ENCODE measurements around the gene MAPKAP1. TPM values are rescaled to one million over a fixed set of nuclear protein-coding genes. Genes with fewer than 3 reads are reported as not detected.

The MAPKAP1 gene
- total RNA-seq, 2 experiments from 2014 or later: 58.7 to 63.6 TPM

GRCh38 chr9:125549891-125550885 lies 156.8 kb downstream of the MAPKAP1 start:
- no peaks in the 10 kb centered on the region for H3K4me1 Mint-ChIP-seq
- no peak overlapping the region for H3K4me3 Mint-ChIP-seq
- H3K36me3 Mint-ChIP-seq (ENCODE audit: low read depth): no peaks in the 10 kb centered on the region
- H3K9me3 Mint-ChIP-seq: no peaks in the 10 kb centered on the region
- no peaks in the 10 kb centered on the region for H3K27me3 Mint-ChIP-seq
- H3K27ac Mint-ChIP-seq: no peak overlapping the region
- POLR2A ChIA-PET: no interaction called here
- CTCF ChIA-PET: interaction anchor here (1.0 to 1.4 kb wide), 3 partner anchors 9 to 44 kb away, joined by 3 to 7 read pairs (median 3); no protein-coding TSS in a partner anchor
- DNase-seq: no peak

GRCh38 chr9:125549465-125549871 lies 157.5 kb downstream of the MAPKAP1 start:
- no peak overlapping the region for H3K4me3 Mint-ChIP-seq
- ChIA-PET POLR2A (no interaction called here), CTCF (interaction anchor here (1.0 to 1.4 kb wide), 2 partner anchors 8 to 45 kb away, joined by 3 to 7 read pairs; no protein-coding TSS in a partner anchor)
- H3K27ac Mint-ChIP-seq: no peak overlapping the region
- no peaks in the 10 kb centered on the region for H3K36me3 Mint-ChIP-seq (ENCODE audit: low read depth)
- no peaks in the 10 kb centered on the region for H3K4me1 Mint-ChIP-seq
- H3K27me3 Mint-ChIP-seq: no peaks in the 10 kb centered on the region
- DNase-seq: no peak
- H3K9me3 Mint-ChIP-seq: no peaks in the 10 kb centered on the region

- H3K9me3 Mint-ChIP-seq: no peaks in the 10 kb centered on the region
- no peak for DNase-seq
- no peak overlapping the region for H3K4me3 Mint-ChIP-seq
- H3K36me3 Mint-ChIP-seq (ENCODE audit: low read depth): no peaks in the 10 kb centered on the region
- H3K27ac Mint-ChIP-seq: no peak overlapping the region
- H3K4me1 Mint-ChIP-seq: no peaks in the 10 kb centered on the region
- ChIA-PET POLR2A (no interaction called here), CTCF (interaction anchor here (1.0 kb wide), 1 partner anchor 46 kb away, joined by 3 read pairs; no protein-coding TSS in a partner anchor)
- no peaks in the 10 kb centered on the region for H3K27me3 Mint-ChIP-seq
Measured at GRCh38 chr9:125549039-125549438, 158.0 kb downstream of the MAPKAP1 start.

- DNase-seq: no peak
- CTCF ChIA-PET: no interaction called here
Measured at GRCh38 chr9:125548141-125548540, 158.9 kb downstream of the MAPKAP1 start.

GRCh38 chr9:125547368-125547767 lies 159.6 kb downstream of the MAPKAP1 start:
- no peak overlapping the region for H3K27ac Mint-ChIP-seq
- ChIA-PET POLR2A (interaction anchor here (0.7 kb wide), 1 partner anchor 853 kb away, joined by 3 read pairs; no protein-coding TSS in a partner anchor), CTCF (no interaction called here)
- no peak overlapping the region for H3K4me3 Mint-ChIP-seq
- DNase-seq: no peak
- no peaks in the 10 kb centered on the region for H3K36me3 Mint-ChIP-seq (ENCODE audit: low read depth)
- H3K27me3 Mint-ChIP-seq: no peaks in the 10 kb centered on the region
- no peaks in the 10 kb centered on the region for H3K4me1 Mint-ChIP-seq
- no peaks in the 10 kb centered on the region for H3K9me3 Mint-ChIP-seq

More at GRCh38 chr9:125548141-125548540, 158.9 kb downstream of the MAPKAP1 start:
- Mint-ChIP-seq H3K27ac (no peak overlapping the region), H3K9me3 (no peaks in the 10 kb centered on the region), H3K4me3 (no peak overlapping the region), H3K4me1 (no peaks in the 10 kb centered on the region), H3K27me3 (no peaks in the 10 kb centered on the region), H3K36me3 (ENCODE audit: low read depth) (no peaks in the 10 kb centered on the region)
- POLR2A ChIA-PET: no interaction called here

- Mint-ChIP-seq H3K4me1 (no peaks in the 10 kb centered on the region), H3K4me3 (no peak overlapping the region), H3K36me3 (ENCODE audit: low read depth) (peaks cover 4% of the 10 kb centered on the region), H3K9me3 (no peaks in the 10 kb centered on the region), H3K27me3 (no peaks in the 10 kb centered on the region), H3K27ac (no peak overlapping the region)
- POLR2A ChIA-PET: no interaction called here
- CTCF ChIA-PET: interaction anchor here (2.3 kb wide), 1 partner anchor 15 kb away, joined by 8 read pairs; no protein-coding TSS in a partner anchor
- DNase-seq: no peak
Measured at GRCh38 chr9:125545845-125546244, 161.2 kb downstream of the MAPKAP1 start.

- H3K36me3 Mint-ChIP-seq (ENCODE audit: low read depth): peaks cover 6% of the 10 kb centered on the region
- no peaks in the 10 kb centered on the region for H3K9me3 Mint-ChIP-seq
- no peak overlapping the region for H3K27ac Mint-ChIP-seq
- no peak for DNase-seq
- ChIA-PET POLR2A (no interaction called here), CTCF (interaction anchor here (0.9 to 2.3 kb wide), 4 partner anchors 9 to 32 kb away, joined by 3 to 8 read pairs (median 4); no protein-coding TSS in a partner anchor)
- H3K4me3 Mint-ChIP-seq: no peak overlapping the region
- no peaks in the 10 kb centered on the region for H3K27me3 Mint-ChIP-seq
- no peaks in the 10 kb centered on the region for H3K4me1 Mint-ChIP-seq
Measured at GRCh38 chr9:125544988-125545651, 161.9 kb downstream of the MAPKAP1 start.

GRCh38 chr9:125544484-125544883 lies 162.5 kb downstream of the MAPKAP1 start:
- POLR2A ChIA-PET: no interaction called here
- CTCF ChIA-PET: interaction anchor here (0.9 to 2.3 kb wide), 4 partner anchors 8 to 31 kb away, joined by 3 to 8 read pairs (median 4); no protein-coding TSS in a partner anchor

GRCh38 chr9:125541840-125542243 lies 165.2 kb downstream of the MAPKAP1 start:
- Mint-ChIP-seq H3K36me3 (ENCODE audit: low read depth) (peaks cover 11% of the 10 kb centered on the region), H3K4me3 (no peak overlapping the region), H3K4me1 (no peaks in the 10 kb centered on the region), H3K9me3 (no peaks in the 10 kb centered on the region), H3K27ac (no peak overlapping the region), H3K27me3 (no peaks in the 10 kb centered on the region)
- no peak for DNase-seq
- POLR2A ChIA-PET: no interaction called here
- CTCF ChIA-PET: interaction anchor here (0.6 to 2.3 kb wide), 5 partner anchors 8 to 21 kb away, joined by 3 to 7 read pairs (median 3); no protein-coding TSS in a partner anchor

More at GRCh38 chr9:125544484-125544883, 162.5 kb downstream of the MAPKAP1 start:
- Mint-ChIP-seq H3K4me1 (no peaks in the 10 kb centered on the region), H3K4me3 (no peak overlapping the region), H3K27me3 (no peaks in the 10 kb centered on the region), H3K9me3 (no peaks in the 10 kb centered on the region), H3K36me3 (ENCODE audit: low read depth) (peaks cover 6% of the 10 kb centered on the region), H3K27ac (no peak overlapping the region)
- no peak for DNase-seq

GRCh38 chr9:125540497-125540896 lies 166.5 kb downstream of the MAPKAP1 start:
- Mint-ChIP-seq H3K4me1 (no peaks in the 10 kb centered on the region), H3K4me3 (no peak overlapping the region), H3K9me3 (no peaks in the 10 kb centered on the region), H3K27me3 (no peaks in the 10 kb centered on the region), H3K36me3 (ENCODE audit: low read depth) (peaks cover 11% of the 10 kb centered on the region), H3K27ac (no peak overlapping the region)
- ChIA-PET POLR2A (no interaction called here), CTCF (interaction anchor here (1.6 to 2.3 kb wide), 2 partner anchors 10 to 22 kb away, joined by 3 to 7 read pairs; no protein-coding TSS in a partner anchor)
- no peak for DNase-seq

- H3K36me3 Mint-ChIP-seq (ENCODE audit: low read depth): peaks cover 11% of the 10 kb centered on the region
- no peak overlapping the region for H3K27ac Mint-ChIP-seq
- no peaks in the 10 kb centered on the region for H3K4me1 Mint-ChIP-seq
- no peak overlapping the region for H3K4me3 Mint-ChIP-seq
- no peaks in the 10 kb centered on the region for H3K27me3 Mint-ChIP-seq
- POLR2A ChIA-PET: no interaction called here
- CTCF ChIA-PET: interaction anchor here (1.0 to 1.3 kb wide), 2 partner anchors 9 to 25 kb away, joined by 3 read pairs; no protein-coding TSS in a partner anchor
- DNase-seq: no peak
- H3K9me3 Mint-ChIP-seq: no peaks in the 10 kb centered on the region
Measured at GRCh38 chr9:125538092-125538473, 168.9 kb downstream of the MAPKAP1 start.

- H3K4me3 Mint-ChIP-seq: no peak overlapping the region
- DNase-seq: no peak
- H3K4me1 Mint-ChIP-seq: no peaks in the 10 kb centered on the region
- no peaks in the 10 kb centered on the region for H3K27me3 Mint-ChIP-seq
- no peaks in the 10 kb centered on the region for H3K9me3 Mint-ChIP-seq
- peaks cover 11% of the 10 kb centered on the region for H3K36me3 Mint-ChIP-seq (ENCODE audit: low read depth)
- ChIA-PET POLR2A (no interaction called here), CTCF (no interaction called here)
- H3K27ac Mint-ChIP-seq: peak overlapping the region; percentile 3
Measured at GRCh38 chr9:125537442-125538091, 169.4 kb downstream of the MAPKAP1 start.

All from activated CD4-positive, alpha-beta T cell treated with anti-CD3 and anti-CD28 coated beads, Interleukin-2, amount 10 ng/mL, durations not matched to agents 7 days and 5 days (primary cell).